Measurements from ENCODE around the gene MERTK.
"Not testable (repeated sequence)": the region's sequence is repeated elsewhere in the genome, so short reads cannot be mapped to it uniquely, and the experiment has no call there.

MERTK gene

DNA sequence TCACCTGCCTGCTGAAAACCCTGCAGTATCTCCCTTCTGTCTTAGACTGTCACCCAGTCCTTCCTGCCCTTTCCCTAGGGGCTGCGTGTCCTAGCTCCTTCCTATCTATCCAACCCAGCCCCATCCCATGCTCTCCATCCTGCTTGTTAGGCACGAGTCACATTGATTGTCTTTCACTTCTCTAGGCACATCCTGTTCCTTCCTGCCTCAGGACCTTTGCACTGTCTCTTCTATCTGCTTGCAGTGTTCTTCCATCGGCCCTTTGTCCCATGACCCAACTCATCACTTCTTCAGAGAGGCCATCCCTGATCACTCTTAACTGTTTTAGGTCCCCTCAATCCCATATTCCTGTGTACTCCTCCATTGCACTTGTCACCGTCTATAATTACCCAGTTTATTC lies 50.4 kb downstream of the MERTK start:
- no peaks in the 10 kb centered on the region for H3K9me3 ChIP-seq (replicated peaks; ENCODE audit: low read length)

DNA sequence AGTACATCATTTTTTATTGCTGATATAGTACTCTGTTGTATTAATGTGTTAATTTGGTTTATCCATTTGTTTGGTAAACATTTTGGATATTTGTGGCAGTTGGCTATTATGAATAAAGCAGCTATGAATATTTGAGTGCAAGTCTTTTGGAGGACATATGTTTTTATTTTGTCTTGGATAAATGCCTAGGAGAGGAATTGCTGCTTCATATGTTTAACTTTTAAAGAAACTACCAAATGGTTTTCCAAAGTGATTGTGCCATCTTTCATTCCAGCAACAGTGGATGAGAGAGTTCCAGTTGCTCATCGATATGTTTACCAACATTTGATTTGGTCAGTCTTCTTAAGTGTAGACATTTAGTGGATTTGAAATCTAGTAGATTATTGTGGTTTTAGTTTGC lies 51.8 kb downstream of the MERTK start:
- H3K9ac ChIP-seq (ENCODE audit: low read depth, low read length), result no peak overlapping the region
- H3K36me3 ChIP-seq (ENCODE audit: insufficient read depth, low read length), result no peaks in the 10 kb centered on the region

More for the DNA sequence above, 50.4 kb downstream of the MERTK start:
- H3K36me3 ChIP-seq (ENCODE audit: insufficient read depth, low read length), result no peaks in the 10 kb centered on the region
- H3K27me3 ChIP-seq (ENCODE audit: control insufficient read depth, insufficient read depth, low read length), result peaks cover 55% of the 10 kb centered on the region
- H3K4me2 ChIP-seq (ENCODE audit: low read length), result no peak overlapping the region
- no peaks in the 10 kb centered on the region for H3K4me1 ChIP-seq (ENCODE audit: control insufficient read depth, insufficient read depth, low read length)
- no peak overlapping the region for H3K4me3 ChIP-seq (ENCODE audit: low read length)
- H3K9ac ChIP-seq (ENCODE audit: low read depth, low read length), result no peak overlapping the region

DNA sequence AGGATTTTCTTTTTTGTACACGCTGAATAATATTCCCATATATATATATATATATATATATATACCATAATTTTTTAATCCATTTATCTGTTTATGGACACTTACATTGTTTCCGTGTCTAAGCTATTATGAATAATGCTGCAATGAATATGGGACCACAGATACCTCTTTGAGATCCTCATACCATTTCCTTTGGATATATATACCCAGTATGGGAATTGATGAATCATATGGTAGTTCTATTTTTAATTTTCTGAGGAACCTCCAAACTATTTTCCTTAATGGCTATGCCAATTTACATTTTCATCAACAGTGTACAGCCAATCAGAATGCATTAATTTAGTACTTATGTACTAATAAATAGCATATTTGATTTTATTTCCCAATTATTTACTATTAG lies 53.1 kb downstream of the MERTK start:
- H3K4me3 ChIP-seq (ENCODE audit: low read length), result no peak overlapping the region
- no peaks in the 10 kb centered on the region for H3K36me3 ChIP-seq (ENCODE audit: insufficient read depth, low read length)
- no peak overlapping the region for H3K4me2 ChIP-seq (ENCODE audit: low read length)
- peaks cover 55% of the 10 kb centered on the region for H3K27me3 ChIP-seq (ENCODE audit: control insufficient read depth, insufficient read depth, low read length)
- H3K9ac ChIP-seq (ENCODE audit: low read depth, low read length), result no peak overlapping the region
- no peaks in the 10 kb centered on the region for H3K4me1 ChIP-seq (ENCODE audit: control insufficient read depth, insufficient read depth, low read length)
- H3K9me3 ChIP-seq (replicated peaks; ENCODE audit: low read length), result no peaks in the 10 kb centered on the region

More for the DNA sequence above, 51.8 kb downstream of the MERTK start:
- H3K9me3 ChIP-seq (replicated peaks; ENCODE audit: low read length), result no peaks in the 10 kb centered on the region
- peaks cover 60% of the 10 kb centered on the region for H3K27me3 ChIP-seq (ENCODE audit: control insufficient read depth, insufficient read depth, low read length)
- H3K4me3 ChIP-seq (ENCODE audit: low read length), result no peak overlapping the region
- H3K4me2 ChIP-seq (ENCODE audit: low read length), result no peak overlapping the region
- no peaks in the 10 kb centered on the region for H3K4me1 ChIP-seq (ENCODE audit: control insufficient read depth, insufficient read depth, low read length)

DNA sequence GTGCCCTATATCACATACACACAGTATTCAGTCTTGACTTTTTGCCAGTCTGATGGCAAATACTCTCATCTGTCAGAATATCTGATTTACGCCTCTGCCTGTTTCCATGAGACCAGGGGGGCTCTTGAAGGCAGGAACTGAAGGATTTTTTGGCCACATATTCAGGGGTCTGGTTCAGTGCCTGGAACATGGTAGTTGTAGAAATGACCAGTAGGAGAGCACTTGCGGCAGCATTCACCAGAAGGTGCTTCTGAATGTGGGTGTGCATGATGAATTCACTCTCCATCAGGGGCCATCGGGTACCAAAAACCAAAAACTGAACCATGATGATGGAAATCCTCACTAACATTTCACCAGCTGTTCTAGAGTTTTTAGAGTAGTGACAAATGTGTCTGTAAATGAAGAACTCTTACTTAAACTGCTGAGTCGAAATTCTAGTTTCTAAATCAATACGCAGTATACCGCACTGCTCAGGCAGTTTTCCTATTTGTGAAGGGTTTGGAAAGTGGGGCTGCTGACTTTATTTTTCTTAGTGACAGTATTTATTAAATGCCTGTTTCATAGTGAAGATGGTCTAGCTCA lies 54.6 kb downstream of the MERTK start:
- H3K27me3 ChIP-seq (ENCODE audit: control insufficient read depth, insufficient read depth, low read length), result peaks cover 58% of the 10 kb centered on the region
- no peaks in the 10 kb centered on the region for H3K36me3 ChIP-seq (ENCODE audit: insufficient read depth, low read length)
- H3K9me3 ChIP-seq (replicated peaks; ENCODE audit: low read length), result no peaks in the 10 kb centered on the region
- H3K9ac ChIP-seq (ENCODE audit: low read depth, low read length), result no peak overlapping the region
- H3K4me1 ChIP-seq (ENCODE audit: control insufficient read depth, insufficient read depth, low read length), result no peaks in the 10 kb centered on the region
- no peak overlapping the region for H3K4me2 ChIP-seq (ENCODE audit: low read length)
- no peak overlapping the region for H3K4me3 ChIP-seq (ENCODE audit: low read length)

DNA sequence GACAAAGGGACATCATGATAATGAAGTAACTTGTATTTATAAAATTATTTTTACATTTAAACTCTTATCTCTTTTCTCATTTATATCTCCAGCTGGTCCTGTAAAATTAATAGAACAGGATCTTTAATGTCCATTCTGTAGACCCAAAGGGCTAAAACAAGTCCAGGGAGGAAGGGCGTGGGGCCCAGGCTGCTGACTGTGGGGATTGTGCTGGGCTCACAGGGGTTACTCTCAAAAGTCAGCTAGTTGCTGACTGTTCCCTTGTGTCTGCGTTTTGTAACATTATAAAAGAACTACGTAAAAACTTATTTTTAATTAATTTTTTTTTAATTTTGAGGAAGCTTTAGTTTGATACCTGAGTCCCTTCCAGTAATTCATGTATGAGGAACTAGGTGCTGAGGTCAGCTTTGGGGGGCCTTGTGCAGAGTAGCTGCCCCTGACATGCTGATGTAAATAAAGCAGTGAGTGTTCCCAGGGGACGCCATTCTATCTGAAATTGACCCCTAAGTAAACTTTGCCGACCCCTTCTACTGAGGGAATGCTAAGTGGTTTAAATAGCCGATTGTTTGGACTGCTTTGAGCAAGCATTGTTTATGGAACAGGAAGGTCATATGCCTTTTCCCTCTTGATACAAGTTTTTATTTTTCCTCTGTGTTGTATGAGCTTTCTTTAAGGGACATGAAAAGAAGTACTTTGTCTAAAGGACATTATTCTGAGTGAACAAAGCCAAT lies 56.4 kb downstream of the MERTK start:
- no peaks in the 10 kb centered on the region for H3K9me3 ChIP-seq (replicated peaks; ENCODE audit: low read length)
- H3K9ac ChIP-seq (ENCODE audit: low read depth, low read length), result no peak overlapping the region
- peaks cover 60% of the 10 kb centered on the region for H3K27me3 ChIP-seq (ENCODE audit: control insufficient read depth, insufficient read depth, low read length)
- H3K4me3 ChIP-seq (ENCODE audit: low read length), result no peak overlapping the region
- H3K36me3 ChIP-seq (ENCODE audit: insufficient read depth, low read length), result no peaks in the 10 kb centered on the region
- H3K4me1 ChIP-seq (ENCODE audit: control insufficient read depth, insufficient read depth, low read length), result no peaks in the 10 kb centered on the region
- H3K4me2 ChIP-seq (ENCODE audit: low read length), result no peak overlapping the region

DNA sequence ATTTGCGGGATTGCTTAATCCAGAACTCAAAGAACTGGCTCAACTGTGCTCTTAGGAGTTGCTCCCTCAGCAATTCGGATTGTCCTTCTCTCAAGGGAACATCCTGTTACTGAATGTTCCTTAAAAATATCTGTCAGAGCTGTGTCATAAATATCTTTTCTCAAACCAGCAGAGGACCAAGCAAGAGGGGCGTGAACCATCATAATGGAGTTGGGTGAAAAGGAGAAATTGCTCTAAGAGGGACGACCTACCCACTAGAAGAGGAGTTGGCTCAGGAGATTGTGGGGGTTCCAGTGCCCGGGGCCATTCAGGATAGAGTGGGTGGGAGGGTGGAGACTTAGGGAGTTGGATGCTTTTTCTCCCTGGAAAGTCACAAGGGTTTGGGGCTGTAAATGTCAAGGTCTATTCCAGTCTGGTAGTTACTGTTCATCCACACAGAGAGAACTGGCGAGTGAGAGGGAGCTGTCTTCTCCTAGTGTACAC lies 59.5 kb downstream of the MERTK start:
- H3K9ac ChIP-seq (ENCODE audit: low read depth, low read length), result no peak overlapping the region
- peaks cover 56% of the 10 kb centered on the region for H3K27me3 ChIP-seq (ENCODE audit: control insufficient read depth, insufficient read depth, low read length)
- H3K4me2 ChIP-seq (ENCODE audit: low read length), result no peak overlapping the region
- no peak overlapping the region for H3K4me3 ChIP-seq (ENCODE audit: low read length)
- no peaks in the 10 kb centered on the region for H3K4me1 ChIP-seq (ENCODE audit: control insufficient read depth, insufficient read depth, low read length)
- no peaks in the 10 kb centered on the region for H3K9me3 ChIP-seq (replicated peaks; ENCODE audit: low read length)
- H3K36me3 ChIP-seq (ENCODE audit: insufficient read depth, low read length), result no peaks in the 10 kb centered on the region

DNA sequence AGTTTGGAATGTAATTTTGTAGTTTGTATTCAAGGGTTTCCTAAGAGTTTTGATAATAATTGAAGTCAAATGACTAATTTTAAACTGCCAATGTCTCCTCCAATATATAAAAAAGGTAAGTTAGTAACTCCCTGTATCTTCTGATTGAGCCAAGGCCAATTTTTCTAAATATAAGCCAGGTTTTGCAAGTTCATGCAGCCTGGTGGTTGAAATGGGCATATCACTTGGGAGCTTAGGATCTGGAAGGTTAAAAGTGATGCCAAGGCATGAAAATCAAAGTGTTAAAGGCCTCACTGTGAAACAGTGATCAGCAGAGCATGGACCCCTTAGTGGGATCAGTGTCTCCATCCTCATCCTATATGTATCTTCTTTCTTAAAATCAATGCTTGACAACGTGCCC lies 60.5 kb downstream of the MERTK start:
- no peaks in the 10 kb centered on the region for H3K4me1 ChIP-seq (ENCODE audit: control insufficient read depth, insufficient read depth, low read length)
- no peaks in the 10 kb centered on the region for H3K36me3 ChIP-seq (ENCODE audit: insufficient read depth, low read length)
- no peaks in the 10 kb centered on the region for H3K9me3 ChIP-seq (replicated peaks; ENCODE audit: low read length)
- no peak overlapping the region for H3K9ac ChIP-seq (ENCODE audit: low read depth, low read length)
- H3K4me2 ChIP-seq (ENCODE audit: low read length), result no peak overlapping the region
- H3K4me3 ChIP-seq (ENCODE audit: low read length), result no peak overlapping the region
- peaks cover 54% of the 10 kb centered on the region for H3K27me3 ChIP-seq (ENCODE audit: control insufficient read depth, insufficient read depth, low read length)

DNA sequence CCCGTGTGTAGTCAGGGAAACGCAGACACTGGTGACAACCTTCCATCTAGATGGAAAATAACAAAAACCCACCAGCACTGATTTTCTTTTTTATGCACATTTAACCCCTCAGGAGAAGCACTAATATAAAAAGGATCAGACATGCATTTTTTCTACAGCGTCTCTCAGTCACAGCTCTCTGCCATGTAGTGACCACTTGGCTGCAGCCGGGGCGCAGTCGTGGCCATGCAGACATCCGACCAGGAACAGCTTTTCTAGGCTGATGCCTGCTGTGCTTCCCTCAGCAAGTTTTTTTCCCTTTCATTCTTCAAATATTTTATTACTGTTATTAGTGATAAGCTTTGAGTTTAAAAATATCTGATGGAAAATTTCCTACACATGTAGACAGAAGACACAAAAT lies 63.3 kb downstream of the MERTK start:
- Histone ChIP-seq H3K4me3 (ENCODE audit: low read length) (no peak overlapping the region), H3K9ac (ENCODE audit: low read depth, low read length) (no peak overlapping the region), H3K4me1 (ENCODE audit: control insufficient read depth, insufficient read depth, low read length) (no peaks in the 10 kb centered on the region), H3K27me3 (ENCODE audit: control insufficient read depth, insufficient read depth, low read length) (peaks cover 57% of the 10 kb centered on the region), H3K36me3 (ENCODE audit: insufficient read depth, low read length) (no peaks in the 10 kb centered on the region), H3K4me2 (ENCODE audit: low read length) (no peak overlapping the region), H3K9me3 (replicated peaks; ENCODE audit: low read length) (no peaks in the 10 kb centered on the region)

DNA sequence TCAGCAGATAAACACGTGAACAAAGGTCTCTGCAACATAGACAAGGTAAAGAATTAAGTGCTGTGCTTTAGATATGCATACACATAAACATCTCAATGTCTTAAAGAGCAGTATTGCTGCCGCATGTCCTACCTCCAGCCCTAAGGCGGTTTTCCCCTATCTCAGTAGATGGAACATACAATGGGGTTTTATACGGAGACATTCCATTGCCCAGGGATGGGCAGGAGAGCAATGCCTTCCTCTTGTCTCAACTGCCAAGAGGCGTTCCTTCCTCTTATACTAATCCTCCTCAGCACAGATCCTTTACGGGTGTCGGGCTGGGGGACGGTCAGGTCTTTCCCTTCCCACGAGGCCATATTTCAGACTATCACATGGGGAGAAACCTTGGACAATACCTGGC lies 64.7 kb downstream of the MERTK start:
- not testable (repeated sequence) for H3K9me3 ChIP-seq (replicated peaks; ENCODE audit: low read length); H3K36me3 ChIP-seq (ENCODE audit: insufficient read depth, low read length); H3K4me1 ChIP-seq (ENCODE audit: control insufficient read depth, insufficient read depth, low read length); H3K4me2 ChIP-seq (ENCODE audit: low read length); H3K4me3 ChIP-seq (ENCODE audit: low read length); H3K9ac ChIP-seq (ENCODE audit: low read depth, low read length)
- peaks cover 65% of the 10 kb centered on the region for H3K27me3 ChIP-seq (ENCODE audit: control insufficient read depth, insufficient read depth, low read length)

DNA sequence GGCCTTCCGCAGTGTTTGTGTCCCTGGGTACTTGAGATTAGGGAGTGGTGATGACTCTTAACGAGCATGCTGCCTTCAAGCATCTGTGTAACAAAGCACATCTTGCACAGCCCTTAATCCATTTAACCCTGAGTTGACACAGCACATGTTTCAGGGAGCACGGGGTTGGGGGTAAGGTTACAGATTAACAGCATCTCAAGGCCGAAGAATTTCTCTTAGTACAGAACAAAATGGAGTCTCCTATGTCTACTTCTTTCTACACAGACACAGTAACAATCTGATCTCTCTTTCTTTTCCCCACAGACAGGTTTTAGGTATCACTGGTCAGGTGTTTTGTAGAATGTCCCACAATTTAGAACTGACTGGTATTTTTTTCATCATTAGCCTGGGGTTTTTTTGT lies 65.1 kb downstream of the MERTK start:
- H3K4me3 ChIP-seq (ENCODE audit: low read length); H3K9me3 ChIP-seq (replicated peaks; ENCODE audit: low read length): not testable (repeated sequence)
- peaks cover 65% of the 10 kb centered on the region for H3K27me3 ChIP-seq (ENCODE audit: control insufficient read depth, insufficient read depth, low read length)

DNA sequence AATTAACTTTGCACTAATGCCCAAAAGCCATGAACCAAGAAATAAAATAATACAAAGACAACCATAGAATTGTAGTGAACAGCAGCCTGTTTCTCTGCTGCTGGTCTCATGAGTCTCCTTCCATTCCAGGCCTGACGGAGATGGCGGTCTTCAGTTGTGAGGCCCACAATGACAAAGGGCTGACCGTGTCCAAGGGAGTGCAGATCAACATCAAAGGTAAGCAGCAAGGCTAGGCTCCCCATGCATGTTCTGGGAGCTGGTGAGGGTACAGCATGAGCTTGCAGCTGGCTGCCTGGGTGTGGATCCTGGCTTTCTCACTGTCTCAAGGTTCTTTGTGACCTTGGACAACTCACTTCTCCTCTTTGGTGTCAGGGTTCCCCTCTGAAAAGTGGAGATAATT lies 66.7 kb downstream of the MERTK start:
- no peaks in the 10 kb centered on the region for H3K9me3 ChIP-seq (replicated peaks; ENCODE audit: low read length)

More for the DNA sequence above, 65.1 kb downstream of the MERTK start:
- not testable (repeated sequence) for H3K9ac ChIP-seq (ENCODE audit: low read depth, low read length); H3K36me3 ChIP-seq (ENCODE audit: insufficient read depth, low read length); H3K4me1 ChIP-seq (ENCODE audit: control insufficient read depth, insufficient read depth, low read length); H3K4me2 ChIP-seq (ENCODE audit: low read length)

DNA sequence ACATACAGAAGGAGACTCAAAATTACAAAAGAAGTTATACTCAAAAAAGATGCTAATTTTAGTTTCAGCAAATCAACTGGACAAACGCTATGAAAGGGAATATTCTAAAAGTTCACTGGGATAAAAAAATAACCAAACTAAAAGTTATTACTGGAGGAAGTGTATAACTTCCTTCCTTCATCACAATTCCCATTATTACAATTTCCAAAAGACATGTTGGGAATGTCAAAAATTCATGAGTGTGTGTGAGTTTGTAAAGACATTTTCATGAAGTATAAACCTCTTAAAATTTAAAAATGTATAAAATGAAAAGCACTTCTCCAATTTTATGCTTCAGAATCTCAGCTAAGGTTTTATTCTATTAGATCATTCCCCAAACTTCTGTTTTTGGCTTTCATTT lies 67.8 kb downstream of the MERTK start:
- no peaks in the 10 kb centered on the region for H3K36me3 ChIP-seq (ENCODE audit: insufficient read depth, low read length)
- H3K4me3 ChIP-seq (ENCODE audit: low read length), result no peak overlapping the region
- peaks cover 63% of the 10 kb centered on the region for H3K27me3 ChIP-seq (ENCODE audit: control insufficient read depth, insufficient read depth, low read length)
- no peak overlapping the region for H3K4me2 ChIP-seq (ENCODE audit: low read length)
- H3K9ac ChIP-seq (ENCODE audit: low read depth, low read length), result no peak overlapping the region
- H3K4me1 ChIP-seq (ENCODE audit: control insufficient read depth, insufficient read depth, low read length), result no peaks in the 10 kb centered on the region
- H3K9me3 ChIP-seq (replicated peaks; ENCODE audit: low read length), result no peaks in the 10 kb centered on the region

More for the DNA sequence above, 66.7 kb downstream of the MERTK start:
- Histone ChIP-seq H3K4me3 (ENCODE audit: low read length) (no peak overlapping the region), H3K4me1 (ENCODE audit: control insufficient read depth, insufficient read depth, low read length) (no peaks in the 10 kb centered on the region), H3K27me3 (ENCODE audit: control insufficient read depth, insufficient read depth, low read length) (peaks cover 63% of the 10 kb centered on the region), H3K36me3 (ENCODE audit: insufficient read depth, low read length) (no peaks in the 10 kb centered on the region), H3K9ac (ENCODE audit: low read depth, low read length) (no peak overlapping the region), H3K4me2 (ENCODE audit: low read length) (no peak overlapping the region)
